ENCODE results near the gene MX2.
"Not testable (repeated sequence)": the region's sequence is repeated elsewhere in the genome, so short reads cannot be mapped to it uniquely, and the experiment has no call there.

MX2 gene

GRCh38 chr21:41418956-41419680 lies 57.3 kb downstream of the MX2 start:
- no peak for FAIRE-seq

DNA sequence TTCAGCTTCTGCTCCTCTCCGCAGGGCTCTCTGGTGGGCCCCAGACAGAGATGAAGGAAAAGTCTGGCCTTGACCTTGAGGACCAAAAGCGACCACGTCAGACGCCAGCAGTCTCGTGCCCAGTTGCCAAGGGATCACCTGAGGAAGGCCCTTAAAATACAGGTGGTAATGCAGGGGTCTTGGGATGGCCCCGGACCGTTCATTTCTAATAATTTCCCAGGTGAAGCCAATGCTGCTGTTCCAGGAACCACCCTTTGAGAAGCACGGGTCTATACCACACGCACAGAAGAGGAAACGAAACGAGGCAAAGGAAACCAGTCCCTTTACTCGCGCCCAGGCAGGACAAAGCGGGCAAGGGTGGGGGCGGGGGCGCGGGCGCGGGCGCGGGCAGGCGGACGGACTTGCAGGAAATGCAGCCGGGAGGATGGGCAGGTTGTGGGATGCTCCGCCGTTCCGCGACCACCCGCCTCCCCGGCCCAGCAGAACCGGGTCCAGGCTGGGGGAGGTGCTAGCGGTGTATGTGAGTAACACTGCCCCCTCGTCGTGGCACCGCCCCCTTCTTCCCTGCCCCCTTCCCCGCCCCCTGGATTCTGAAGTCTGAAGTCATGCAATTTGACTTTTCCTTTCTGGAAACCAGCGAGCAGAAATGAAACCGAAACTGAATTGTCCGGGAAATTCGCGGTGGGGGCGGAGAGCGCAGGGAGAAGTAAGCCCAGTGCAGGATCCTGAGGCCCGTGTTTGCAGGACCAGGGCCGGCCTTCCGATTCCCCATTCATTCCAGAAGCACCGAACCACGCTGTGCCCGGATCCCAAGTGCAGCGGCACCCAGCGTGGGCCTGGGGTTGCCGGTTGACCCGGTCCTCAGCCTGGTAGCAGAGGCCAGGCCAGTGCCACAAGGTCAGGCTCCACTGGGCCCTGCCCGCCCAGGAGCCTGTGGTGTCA lies 58.4 kb downstream of the MX2 start:
- no peak for FAIRE-seq

DNA sequence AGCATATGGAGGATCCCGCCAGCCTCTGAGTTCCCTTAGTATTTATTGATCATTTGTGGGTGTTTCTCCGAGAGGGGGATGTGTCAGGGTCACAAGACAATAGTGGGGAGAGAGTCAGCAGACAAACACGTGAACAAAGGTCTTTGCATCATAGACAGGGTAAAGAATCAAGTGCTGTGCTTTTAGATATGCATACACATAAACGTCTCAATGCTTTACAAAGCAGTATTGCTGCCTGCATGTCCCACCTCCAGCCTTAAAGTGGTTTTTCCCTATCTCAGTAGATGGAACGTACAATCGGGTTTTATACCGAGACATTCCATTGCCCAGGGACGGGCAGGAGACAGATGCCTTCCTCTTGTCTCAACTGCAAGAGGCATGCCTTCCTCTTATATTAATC lies 59.2 kb downstream of the MX2 start:
- FAIRE-seq = not testable (repeated sequence)

DNA sequence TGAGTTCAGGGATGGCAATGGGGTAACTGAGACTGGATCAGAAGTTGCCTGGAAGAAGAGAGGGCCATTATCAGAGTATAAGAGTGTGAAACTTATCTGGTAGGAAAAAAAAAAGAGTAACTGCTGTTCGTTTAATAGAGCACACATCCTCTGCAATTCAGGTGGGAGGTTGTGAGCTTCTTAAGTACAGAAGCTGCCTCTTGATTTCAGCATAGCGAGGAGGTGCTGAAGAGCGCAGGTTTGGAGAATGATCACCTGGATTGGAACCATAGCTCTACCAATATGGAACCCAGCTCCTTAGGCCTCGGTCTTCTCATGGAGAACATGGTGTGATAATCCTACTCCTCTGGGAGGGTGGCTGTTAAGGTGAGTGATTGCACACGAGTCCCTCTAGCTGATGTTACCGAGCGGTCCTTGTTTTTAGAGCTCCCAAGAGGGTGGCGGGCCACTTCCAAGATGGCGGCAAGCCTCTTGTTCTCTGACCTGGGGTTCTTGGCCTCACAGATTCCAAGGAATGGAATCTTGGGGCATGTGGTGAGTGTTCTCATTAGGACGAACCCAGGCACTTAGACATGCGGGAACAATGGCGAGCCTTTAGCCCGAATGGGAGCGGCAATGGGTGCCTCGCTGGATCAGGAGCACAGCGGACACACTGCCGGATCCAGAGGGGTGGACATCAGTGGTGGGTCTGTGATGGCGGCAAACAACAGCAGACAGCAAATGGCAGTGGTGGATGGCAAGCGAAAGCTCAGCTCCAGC lies 60.9 kb downstream of the MX2 start:
- no peak for FAIRE-seq

GRCh38 chr21:41423305-41423636 lies 61.4 kb downstream of the MX2 start:
- FAIRE-seq = not testable (repeated sequence)

GRCh38 chr21:41425588-41425953 lies 63.7 kb downstream of the MX2 start:
- no peak for FAIRE-seq

GRCh38 chr21:41425954-41426675 lies 64.3 kb downstream of the MX2 start, which contains the start of gene MX1:
Gene MX1 (plus strand): TSS chr21:41426239. CDS start chr21:41432071, 5,832 bp downstream.
- no peak for FAIRE-seq

- FAIRE-seq = no peak
Observed at GRCh38 chr21:41426676-41427404, 65.0 kb downstream of the MX2 start.

GRCh38 chr21:41427556-41427955 lies 65.7 kb downstream of the MX2 start:
- no peak for FAIRE-seq

DNA sequence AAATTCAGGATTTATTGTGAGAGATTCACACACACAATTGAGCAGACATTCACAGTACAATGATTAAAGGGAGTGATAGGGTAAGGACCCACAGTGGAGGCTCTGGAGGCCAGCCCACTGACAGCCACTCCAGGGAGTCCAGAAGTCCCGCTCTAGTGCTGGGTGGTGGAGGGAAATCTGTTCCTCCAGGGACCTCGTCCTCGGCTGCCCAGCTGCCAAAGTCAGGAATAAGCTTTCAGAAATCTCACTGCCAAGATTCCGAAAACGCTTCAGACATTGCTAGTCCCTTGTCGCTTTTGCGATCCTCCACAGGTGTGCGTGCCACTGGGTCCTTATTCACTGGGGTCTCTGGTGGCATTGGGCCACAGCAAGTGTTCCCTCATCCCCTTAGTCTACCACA lies 66.5 kb downstream of the MX2 start:
- FAIRE-seq = no peak

DNA sequence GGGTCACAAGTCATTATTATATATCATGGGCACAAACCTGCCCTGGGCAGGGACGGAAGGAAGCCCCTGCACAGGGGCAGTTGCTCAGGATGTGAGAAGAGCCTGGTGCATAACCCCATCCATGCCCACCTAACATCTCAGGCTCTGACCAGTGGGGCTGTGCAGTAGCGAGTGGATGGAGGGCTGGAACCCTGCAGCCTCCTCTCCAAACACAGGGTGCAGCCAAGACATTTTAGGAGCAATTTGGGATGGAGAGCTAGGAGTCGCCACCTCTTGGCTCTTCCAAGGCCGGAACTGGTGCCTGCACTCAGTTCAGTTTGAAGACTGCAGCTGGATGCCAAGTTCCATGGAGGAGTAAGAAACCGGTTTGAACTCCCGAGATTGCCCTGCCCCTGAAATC lies 67.0 kb downstream of the MX2 start:
- FAIRE-seq = no peak

DNA sequence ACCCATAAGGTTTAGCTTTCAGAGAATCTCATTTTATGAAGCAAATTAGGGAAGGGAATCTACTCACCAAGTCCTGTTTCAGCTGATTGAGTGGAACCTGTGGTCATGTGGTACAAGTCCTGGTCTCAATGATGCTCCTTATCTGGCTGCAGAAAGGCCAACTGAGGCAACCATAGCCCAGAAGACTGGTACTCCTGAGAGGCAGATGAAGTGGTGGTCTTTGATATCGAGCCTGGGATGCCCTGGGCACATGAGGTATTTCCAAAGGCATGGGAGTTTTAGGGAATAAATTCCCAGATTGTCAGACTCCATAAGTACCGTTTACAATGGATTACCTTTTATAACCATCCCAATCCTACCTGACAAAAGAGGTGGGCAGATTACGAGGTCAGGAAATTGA lies 67.5 kb downstream of the MX2 start:
- no peak for FAIRE-seq

GRCh38 chr21:41429925-41430491 lies 68.2 kb downstream of the MX2 start:
- FAIRE-seq = no peak

- no peak for FAIRE-seq
Observed at GRCh38 chr21:41431788-41432548, 70.1 kb downstream of the MX2 start.

DNA sequence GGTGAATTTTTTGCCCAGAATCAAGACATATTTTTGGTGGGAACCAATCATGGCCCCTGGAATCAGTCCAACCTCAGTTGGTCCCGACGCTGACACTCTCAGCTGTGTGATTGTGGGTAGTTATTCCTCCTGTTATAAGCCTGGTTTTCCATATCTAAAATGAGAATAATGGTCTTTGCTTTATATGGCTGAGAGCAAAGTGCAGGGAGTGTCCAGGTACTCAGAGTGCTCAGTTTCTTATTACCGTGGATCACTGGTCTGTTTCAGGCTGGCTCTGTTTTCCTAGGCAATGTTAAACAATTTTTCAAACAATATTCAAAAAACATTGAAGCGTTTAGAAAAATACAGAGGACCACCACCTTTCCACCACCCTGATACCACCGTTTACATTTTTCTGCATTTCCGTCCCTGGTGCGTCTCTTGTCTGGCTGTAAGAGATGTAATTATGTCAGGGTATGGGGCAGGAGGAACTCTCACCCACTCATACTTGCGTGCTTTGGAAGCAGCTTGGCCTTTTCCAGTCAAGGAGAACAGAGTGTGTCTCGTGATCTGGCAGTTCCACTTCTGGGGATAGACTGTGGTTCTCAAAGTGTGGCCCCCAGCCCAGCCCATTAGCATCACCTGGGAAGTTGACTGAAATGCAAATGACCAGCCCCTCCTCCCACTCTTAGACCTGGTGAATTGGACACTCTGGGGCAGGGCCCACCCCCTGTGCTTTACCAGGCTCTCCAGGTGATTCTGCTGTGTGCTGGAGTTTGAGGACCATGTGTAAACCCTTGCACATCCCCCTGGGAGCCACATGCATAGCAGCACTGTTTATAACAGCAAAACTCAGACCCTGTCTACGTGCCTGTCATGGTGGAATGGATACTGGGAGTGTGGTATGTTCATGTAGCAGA lies 71.0 kb downstream of the MX2 start:
- no peak for FAIRE-seq

DNA sequence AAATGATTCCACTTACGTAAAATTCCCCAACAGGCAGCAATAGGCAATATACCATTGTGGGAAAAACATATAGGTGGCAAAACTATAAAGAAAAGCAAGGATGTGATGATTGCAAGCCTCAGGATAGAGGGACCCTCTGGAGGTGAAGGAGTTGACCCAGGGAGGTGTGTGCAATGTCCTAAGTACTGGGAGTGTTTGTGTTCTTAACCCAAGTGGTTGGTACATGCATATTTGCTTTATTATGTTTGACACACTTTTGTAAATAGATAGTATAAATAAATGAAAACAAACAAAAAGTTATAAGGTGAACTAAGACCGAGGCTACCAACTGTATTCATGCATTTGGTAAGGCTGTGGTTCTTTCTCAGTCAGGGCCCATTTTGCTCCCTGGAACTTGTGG lies 71.7 kb downstream of the MX2 start:
- FAIRE-seq = no peak

DNA sequence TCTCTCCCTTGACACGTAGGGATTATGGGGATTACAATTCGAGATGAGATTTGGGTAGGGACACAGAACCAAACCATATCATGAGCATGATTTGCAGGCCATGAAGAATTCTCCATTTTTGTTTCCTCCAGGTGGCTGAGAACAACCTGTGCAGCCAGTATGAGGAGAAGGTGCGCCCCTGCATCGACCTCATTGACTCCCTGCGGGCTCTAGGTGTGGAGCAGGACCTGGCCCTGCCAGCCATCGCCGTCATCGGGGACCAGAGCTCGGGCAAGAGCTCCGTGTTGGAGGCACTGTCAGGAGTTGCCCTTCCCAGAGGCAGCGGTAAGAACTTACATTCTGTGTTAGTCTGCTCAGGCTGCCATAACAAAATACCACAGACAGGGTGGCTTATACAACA lies 73.9 kb downstream of the MX2 start:
- FAIRE-seq = no peak

DNA sequence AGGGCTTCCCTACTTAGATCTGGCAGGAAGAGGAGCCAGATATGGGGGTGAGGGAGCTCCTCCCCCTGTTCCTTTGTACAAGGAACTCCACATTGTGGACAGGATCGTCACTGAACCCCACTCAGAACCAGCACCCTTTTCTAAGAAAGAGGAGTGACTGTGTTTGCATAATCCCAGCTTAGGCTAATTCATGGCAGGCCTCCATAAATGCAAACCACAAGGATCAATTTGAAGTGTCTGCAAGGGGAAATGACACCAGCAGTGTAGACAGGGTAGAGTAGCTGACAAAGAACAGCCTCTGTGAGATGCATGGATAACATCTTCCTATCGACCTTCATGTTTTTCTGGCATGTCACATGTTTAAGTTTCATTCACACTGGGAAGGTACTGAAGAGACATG lies 75.9 kb downstream of the MX2 start:
- no peak for FAIRE-seq

GRCh38 chr21:41438425-41439113 lies 76.7 kb downstream of the MX2 start:
- FAIRE-seq = no peak
